Pons (tissue), 1 donor: ENCODE measurements around the gene TSGA10IP.

ENCODE experiments used
- DNase-seq: peaks from one replicate; pipeline ENCODE4 v3.0.0-alpha.2; 2016; ENCODE audit warnings: low spot score

TSGA10IP gene

GRCh38 chr11:66008095-66008467 is 62.8 kb downstream of the TSGA10IP start:
- DNase-seq: no peak

GRCh38 chr11:66008468-66009101 is 63.3 kb downstream of the TSGA10IP start:
- no peak for DNase-seq
